ENCODE data around the gene NBL1.

Gene NBL1

DNA sequence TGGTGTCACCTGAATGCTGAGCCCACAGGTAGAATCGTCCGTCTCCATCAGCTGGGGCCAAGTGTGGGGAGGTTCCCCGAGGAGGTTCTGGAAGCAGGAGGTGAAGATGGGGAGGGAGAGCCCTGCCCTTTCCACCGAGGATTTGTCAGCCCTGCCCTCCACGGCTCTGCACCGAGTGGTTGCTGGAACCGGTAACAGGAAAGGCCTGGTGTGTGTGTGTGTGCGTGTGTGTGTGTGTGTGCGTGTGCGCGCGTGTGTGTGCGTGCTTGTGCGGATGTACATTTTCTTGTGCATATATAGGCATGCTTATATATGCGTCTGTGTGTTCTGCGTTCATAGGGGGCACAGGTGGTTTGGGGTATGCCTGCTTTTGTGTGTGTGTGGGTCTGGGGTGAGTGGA lies 3.5 kb downstream of the NBL1 start (continued):
- TF ChIP-seq, protein P1, sequence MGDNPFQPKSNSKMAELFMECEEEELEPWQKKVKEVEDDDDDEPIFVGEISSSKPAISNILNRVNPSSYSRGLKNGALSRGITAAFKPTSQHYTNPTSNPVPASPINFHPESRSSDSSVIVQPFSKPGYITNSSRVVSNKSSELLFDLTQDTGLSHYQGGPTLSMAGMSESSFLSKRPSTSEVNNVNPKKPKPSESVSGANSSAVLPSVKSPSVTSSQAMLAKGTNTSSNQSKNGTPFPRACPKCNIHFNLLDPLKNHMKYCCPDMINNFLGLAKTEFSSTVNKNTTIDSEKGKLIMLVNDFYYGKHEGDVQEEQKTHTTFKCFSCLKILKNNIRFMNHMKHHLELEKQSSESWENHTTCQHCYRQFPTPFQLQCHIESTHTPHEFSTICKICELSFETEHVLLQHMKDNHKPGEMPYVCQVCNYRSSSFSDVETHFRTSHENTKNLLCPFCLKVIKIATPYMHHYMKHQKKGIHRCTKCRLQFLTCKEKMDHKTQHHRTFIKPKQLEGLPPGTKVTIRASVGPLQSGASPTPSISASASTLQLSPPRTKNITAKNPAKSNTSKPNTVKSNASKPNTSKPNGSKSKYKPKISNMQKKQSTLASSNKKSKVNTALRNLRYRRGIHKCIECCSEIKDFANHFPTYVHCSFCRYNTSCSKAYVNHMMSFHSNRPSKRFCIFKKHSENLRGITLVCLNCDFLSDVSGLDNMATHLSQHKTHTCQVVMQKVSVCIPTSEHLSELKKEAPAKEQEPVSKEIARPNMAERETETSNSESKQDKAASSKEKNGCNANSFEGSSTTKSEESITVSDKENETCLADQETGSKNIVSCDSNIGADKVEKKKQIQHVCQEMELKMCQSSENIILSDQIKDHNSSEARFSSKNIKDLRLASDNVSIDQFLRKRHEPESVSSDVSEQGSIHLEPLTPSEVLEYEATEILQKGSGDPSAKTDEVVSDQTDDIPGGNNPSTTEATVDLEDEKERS (tag by site-specific recombination; IDR thresholded peaks at IDR 0.05), result no peak
- no peak for TF ChIP-seq BCL11A (tag by site-specific recombination; IDR thresholded peaks at IDR 0.05; ENCODE audit: low read depth)
- TF ChIP-seq ZNF302 (tag by site-specific recombination; IDR thresholded peaks at IDR 0.05; ENCODE audit: low read depth), result no peak
- no peak for TF ChIP-seq ZSCAN16 (tag by site-specific recombination; IDR thresholded peaks at IDR 0.05)
- TF ChIP-seq GLI4 (tag by site-specific recombination; IDR thresholded peaks at IDR 0.05), result no peak
- TF ChIP-seq, protein P2, sequence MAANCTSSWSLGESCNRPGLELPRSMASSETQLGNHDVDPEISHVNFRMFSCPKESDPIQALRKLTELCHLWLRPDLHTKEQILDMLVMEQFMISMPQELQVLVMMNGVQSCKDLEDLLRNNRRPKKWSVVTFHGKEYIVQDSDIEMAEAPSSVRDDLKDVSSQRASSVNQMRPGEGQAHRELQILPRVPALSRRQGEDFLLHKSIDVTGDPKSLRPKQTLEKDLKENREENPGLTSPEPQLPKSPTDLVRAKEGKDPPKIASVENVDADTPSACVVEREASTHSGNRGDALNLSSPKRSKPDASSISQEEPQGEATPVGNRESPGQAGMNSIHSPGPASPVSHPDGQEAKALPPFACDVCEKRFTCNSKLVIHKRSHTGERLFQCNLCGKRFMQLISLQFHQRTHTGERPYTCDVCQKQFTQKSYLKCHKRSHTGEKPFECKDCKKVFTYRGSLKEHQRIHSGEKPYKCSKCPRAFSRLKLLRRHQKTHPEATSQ (tag by site-specific recombination; IDR thresholded peaks at IDR 0.05), result no peak
- TF ChIP-seq ZNF121 (tag by site-specific recombination; IDR thresholded peaks at IDR 0.05), result no peak
- no peak for TF ChIP-seq ZXDB (tag by site-specific recombination; IDR thresholded peaks at IDR 0.05)
- no peak for TF ChIP-seq ZNF791 (tag by site-specific recombination; IDR thresholded peaks at IDR 0.05)
- TF ChIP-seq, protein P3, sequence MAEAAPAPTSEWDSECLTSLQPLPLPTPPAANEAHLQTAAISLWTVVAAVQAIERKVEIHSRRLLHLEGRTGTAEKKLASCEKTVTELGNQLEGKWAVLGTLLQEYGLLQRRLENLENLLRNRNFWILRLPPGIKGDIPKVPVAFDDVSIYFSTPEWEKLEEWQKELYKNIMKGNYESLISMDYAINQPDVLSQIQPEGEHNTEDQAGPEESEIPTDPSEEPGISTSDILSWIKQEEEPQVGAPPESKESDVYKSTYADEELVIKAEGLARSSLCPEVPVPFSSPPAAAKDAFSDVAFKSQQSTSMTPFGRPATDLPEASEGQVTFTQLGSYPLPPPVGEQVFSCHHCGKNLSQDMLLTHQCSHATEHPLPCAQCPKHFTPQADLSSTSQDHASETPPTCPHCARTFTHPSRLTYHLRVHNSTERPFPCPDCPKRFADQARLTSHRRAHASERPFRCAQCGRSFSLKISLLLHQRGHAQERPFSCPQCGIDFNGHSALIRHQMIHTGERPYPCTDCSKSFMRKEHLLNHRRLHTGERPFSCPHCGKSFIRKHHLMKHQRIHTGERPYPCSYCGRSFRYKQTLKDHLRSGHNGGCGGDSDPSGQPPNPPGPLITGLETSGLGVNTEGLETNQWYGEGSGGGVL (tag by site-specific recombination; IDR thresholded peaks at IDR 0.05), result peak; percentile 65
- no peak for TF ChIP-seq ZBTB20 (tag by site-specific recombination; IDR thresholded peaks at IDR 0.05)
- TF ChIP-seq SCRT2 (tag by site-specific recombination; IDR thresholded peaks at IDR 0.05), result peak; percentile 45; the same call in 1 of the 2 replicates
- no peak for TF ChIP-seq ZNF768 (tag by site-specific recombination; IDR thresholded peaks at IDR 0.05)
- no peak for TF ChIP-seq ZNF24 (tag by site-specific recombination; IDR thresholded peaks at IDR 0.05)
- TF ChIP-seq ZNF10 (tag by site-specific recombination; IDR thresholded peaks at IDR 0.05), result no peak
- no peak for TF ChIP-seq ZNF292 (tag by site-specific recombination; IDR thresholded peaks at IDR 0.05; ENCODE audit: borderline replicate concordance, low read depth)
- TF ChIP-seq, protein P4, sequence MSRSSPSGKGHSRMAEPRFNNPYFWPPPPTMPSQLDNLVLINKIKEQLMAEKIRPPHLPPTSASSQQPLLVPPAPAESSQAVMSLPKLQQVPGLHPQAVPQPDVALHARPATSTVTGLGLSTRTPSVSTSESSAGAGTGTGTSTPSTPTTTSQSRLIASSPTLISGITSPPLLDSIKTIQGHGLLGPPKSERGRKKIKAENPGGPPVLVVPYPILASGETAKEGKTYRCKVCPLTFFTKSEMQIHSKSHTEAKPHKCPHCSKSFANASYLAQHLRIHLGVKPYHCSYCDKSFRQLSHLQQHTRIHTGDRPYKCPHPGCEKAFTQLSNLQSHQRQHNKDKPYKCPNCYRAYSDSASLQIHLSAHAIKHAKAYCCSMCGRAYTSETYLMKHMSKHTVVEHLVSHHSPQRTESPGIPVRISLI (tag by site-specific recombination; IDR thresholded peaks at IDR 0.05), result no peak
- no peak for TF ChIP-seq ZNF76 (tag by site-specific recombination; IDR thresholded peaks at IDR 0.05; ENCODE audit: borderline replicate concordance, low read depth)
- TF ChIP-seq ZNF16 (tag by site-specific recombination; IDR thresholded peaks at IDR 0.05; ENCODE audit: low read depth), result no peak
- TF ChIP-seq, protein P5, sequence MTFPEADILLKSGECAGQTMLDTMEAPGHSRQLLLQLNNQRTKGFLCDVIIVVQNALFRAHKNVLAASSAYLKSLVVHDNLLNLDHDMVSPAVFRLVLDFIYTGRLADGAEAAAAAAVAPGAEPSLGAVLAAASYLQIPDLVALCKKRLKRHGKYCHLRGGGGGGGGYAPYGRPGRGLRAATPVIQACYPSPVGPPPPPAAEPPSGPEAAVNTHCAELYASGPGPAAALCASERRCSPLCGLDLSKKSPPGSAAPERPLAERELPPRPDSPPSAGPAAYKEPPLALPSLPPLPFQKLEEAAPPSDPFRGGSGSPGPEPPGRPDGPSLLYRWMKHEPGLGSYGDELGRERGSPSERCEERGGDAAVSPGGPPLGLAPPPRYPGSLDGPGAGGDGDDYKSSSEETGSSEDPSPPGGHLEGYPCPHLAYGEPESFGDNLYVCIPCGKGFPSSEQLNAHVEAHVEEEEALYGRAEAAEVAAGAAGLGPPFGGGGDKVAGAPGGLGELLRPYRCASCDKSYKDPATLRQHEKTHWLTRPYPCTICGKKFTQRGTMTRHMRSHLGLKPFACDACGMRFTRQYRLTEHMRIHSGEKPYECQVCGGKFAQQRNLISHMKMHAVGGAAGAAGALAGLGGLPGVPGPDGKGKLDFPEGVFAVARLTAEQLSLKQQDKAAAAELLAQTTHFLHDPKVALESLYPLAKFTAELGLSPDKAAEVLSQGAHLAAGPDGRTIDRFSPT (tag by site-specific recombination; IDR thresholded peaks at IDR 0.05), result no peak
- TF ChIP-seq GLIS2 (tag by site-specific recombination; IDR thresholded peaks at IDR 0.05), result no peak
- TF ChIP-seq HOXD13 (CRISPR knock-in tag; IDR thresholded peaks at IDR 0.05; ENCODE audit: borderline replicate concordance), result no peak
- no peak for TF ChIP-seq ZFP3 (tag by site-specific recombination; IDR thresholded peaks at IDR 0.05; ENCODE audit: low read depth)
- no peak for TF ChIP-seq ZNF157 (tag by site-specific recombination; IDR thresholded peaks at IDR 0.05)
- TF ChIP-seq, protein P6, sequence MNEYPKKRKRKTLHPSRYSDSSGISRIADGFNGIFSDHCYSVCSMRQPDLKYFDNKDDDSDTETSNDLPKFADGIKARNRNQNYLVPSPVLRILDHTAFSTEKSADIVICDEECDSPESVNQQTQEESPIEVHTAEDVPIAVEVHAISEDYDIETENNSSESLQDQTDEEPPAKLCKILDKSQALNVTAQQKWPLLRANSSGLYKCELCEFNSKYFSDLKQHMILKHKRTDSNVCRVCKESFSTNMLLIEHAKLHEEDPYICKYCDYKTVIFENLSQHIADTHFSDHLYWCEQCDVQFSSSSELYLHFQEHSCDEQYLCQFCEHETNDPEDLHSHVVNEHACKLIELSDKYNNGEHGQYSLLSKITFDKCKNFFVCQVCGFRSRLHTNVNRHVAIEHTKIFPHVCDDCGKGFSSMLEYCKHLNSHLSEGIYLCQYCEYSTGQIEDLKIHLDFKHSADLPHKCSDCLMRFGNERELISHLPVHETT (tag by site-specific recombination; IDR thresholded peaks at IDR 0.05), result no peak
- TF ChIP-seq ZNF335 (tag by site-specific recombination; conservative IDR thresholded peaks at IDR 0.05), result no peak
- no peak for TF ChIP-seq ZNF654 (tag by site-specific recombination; IDR thresholded peaks at IDR 0.05; ENCODE audit: low read depth)
- TF ChIP-seq ZNF664 (tag by site-specific recombination; IDR thresholded peaks at IDR 0.05), result peak; percentile 23; the same call in 1 of the 2 replicates
- TF ChIP-seq ZNF510 (tag by site-specific recombination; IDR thresholded peaks at IDR 0.05; ENCODE audit: insufficient replicate concordance), result no peak
- no peak for TF ChIP-seq SP3 (tag by site-specific recombination; IDR thresholded peaks at IDR 0.05)
- no peak for TF ChIP-seq ZNF514 (tag by site-specific recombination; IDR thresholded peaks at IDR 0.05)
- TF ChIP-seq KLF10 (tag by site-specific recombination; IDR thresholded peaks at IDR 0.05), result no peak

All from HEK293 (cell line).